Measurements from ENCODE around the gene PITPNC1. TPM values are rescaled to one million over a fixed set of nuclear protein-coding genes. Genes with fewer than 3 reads are reported as not detected.

Gene PITPNC1
- total RNA-seq, 1 experiment from 2014 or later, result 35.5 TPM

DNA sequence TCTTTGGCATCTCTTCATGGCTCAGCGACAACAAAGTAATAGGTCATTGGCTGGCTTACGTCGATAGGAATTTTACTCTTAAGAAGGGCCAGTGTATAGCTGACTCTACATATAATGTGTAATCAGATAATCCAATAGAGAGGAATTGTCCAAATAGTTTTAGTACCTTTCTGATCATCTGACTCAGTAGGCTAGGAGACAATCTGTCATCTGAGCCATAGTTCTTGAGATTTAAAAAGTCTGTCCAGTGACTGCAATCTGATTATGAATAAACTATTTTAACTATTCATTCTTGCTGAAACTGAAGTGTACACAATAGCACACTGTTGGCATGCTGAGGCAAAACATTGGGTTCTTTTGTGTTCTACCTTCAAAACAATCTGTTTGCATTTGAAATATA lies 319.3 kb downstream of the PITPNC1 start:
- TF ChIP-seq, protein P1, sequence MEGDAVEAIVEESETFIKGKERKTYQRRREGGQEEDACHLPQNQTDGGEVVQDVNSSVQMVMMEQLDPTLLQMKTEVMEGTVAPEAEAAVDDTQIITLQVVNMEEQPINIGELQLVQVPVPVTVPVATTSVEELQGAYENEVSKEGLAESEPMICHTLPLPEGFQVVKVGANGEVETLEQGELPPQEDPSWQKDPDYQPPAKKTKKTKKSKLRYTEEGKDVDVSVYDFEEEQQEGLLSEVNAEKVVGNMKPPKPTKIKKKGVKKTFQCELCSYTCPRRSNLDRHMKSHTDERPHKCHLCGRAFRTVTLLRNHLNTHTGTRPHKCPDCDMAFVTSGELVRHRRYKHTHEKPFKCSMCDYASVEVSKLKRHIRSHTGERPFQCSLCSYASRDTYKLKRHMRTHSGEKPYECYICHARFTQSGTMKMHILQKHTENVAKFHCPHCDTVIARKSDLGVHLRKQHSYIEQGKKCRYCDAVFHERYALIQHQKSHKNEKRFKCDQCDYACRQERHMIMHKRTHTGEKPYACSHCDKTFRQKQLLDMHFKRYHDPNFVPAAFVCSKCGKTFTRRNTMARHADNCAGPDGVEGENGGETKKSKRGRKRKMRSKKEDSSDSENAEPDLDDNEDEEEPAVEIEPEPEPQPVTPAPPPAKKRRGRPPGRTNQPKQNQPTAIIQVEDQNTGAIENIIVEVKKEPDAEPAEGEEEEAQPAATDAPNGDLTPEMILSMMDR (conservative IDR thresholded peaks at IDR 0.05; ENCODE audit: low read depth, low read length), result no peak
- TF ChIP-seq EZH2 (IDR thresholded peaks at IDR 0.05; ENCODE audit: borderline replicate concordance, low read depth, low read length, poor library complexity, severe bottlenecking), result no peak
- H3K27me3 ChIP-seq (replicated peaks; ENCODE audit: insufficient read depth, low read depth, low read length, poor library complexity), result no peaks in the 10 kb centered on the region
- no peaks in the 10 kb centered on the region for H3K36me3 ChIP-seq (ENCODE audit: insufficient read depth, low read length, poor library complexity, severe bottlenecking)
- no TSS peak for BruUV-seq (replicated peaks)
- ChIA-PET POLR2A (ENCODE audit: low non-redundant PET) (no interaction called here), CTCF (no interaction called here)
- DNase-seq (ENCODE audit: low spot score), result no peak
- peaks cover 5% of the 10 kb centered on the region for H3K4me1 ChIP-seq (ENCODE audit: insufficient read depth, low read length, poor library complexity, severe bottlenecking)
- no peaks in the 10 kb centered on the region for H3K9me3 ChIP-seq (ENCODE audit: low read depth, low read length, poor library complexity, severe bottlenecking)
- H3K27ac ChIP-seq (ENCODE audit: low read depth, low read length, poor library complexity, severe bottlenecking), result no peak overlapping the region
- H3K4me3 ChIP-seq (ENCODE audit: low read depth, low read length, poor library complexity, severe bottlenecking), result no peak overlapping the region
- intact Hi-C loops (cut with micrococcal nuclease; ENCODE audit: unreplicated experiment), result no loop called here

DNA sequence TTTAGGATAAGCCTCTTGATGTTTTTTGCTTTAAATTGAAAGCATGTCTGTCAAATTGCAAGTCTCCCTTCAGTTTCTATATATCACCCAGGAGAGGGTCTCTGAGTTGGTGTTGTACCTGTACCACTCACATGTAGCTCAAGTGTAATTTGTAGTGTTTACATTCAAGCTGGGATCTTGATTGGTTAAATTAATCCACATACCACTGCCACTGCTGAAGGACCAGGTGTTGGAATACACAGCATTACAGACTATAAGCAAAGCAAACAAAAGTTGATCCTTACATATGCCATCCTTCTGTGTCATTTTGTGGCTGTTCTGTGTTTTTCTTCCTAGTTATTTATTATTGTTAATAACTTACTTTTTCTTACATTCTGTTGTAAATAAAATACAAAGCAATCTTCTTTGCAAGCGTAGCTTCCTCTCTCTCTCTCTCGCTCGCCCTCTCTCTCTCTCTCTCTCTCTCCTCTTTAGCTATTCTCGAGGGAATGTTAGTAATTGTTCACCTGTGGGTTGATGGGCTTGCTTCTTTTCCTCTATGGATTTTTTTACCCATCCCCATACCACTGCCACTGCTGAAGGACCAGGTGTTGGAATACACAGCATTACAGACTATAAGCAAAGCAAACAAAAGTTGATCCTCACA lies 319.9 kb downstream of the PITPNC1 start:
- ChIA-PET POLR2A (ENCODE audit: low non-redundant PET) (no interaction called here), CTCF (no interaction called here)
- intact Hi-C loops (cut with micrococcal nuclease; ENCODE audit: unreplicated experiment), result no loop called here
- TF ChIP-seq, protein P1 (conservative IDR thresholded peaks at IDR 0.05; ENCODE audit: low read depth, low read length), result no peak
- no peak for TF ChIP-seq EZH2 (IDR thresholded peaks at IDR 0.05; ENCODE audit: borderline replicate concordance, low read depth, low read length, poor library complexity, severe bottlenecking)
- Histone ChIP-seq H3K4me1 (ENCODE audit: insufficient read depth, low read length, poor library complexity, severe bottlenecking) (peaks cover 5% of the 10 kb centered on the region), H3K4me3 (ENCODE audit: low read depth, low read length, poor library complexity, severe bottlenecking) (no peak overlapping the region), H3K27ac (ENCODE audit: low read depth, low read length, poor library complexity, severe bottlenecking) (no peak overlapping the region), H3K36me3 (ENCODE audit: insufficient read depth, low read length, poor library complexity, severe bottlenecking) (no peaks in the 10 kb centered on the region), H3K27me3 (replicated peaks; ENCODE audit: insufficient read depth, low read depth, low read length, poor library complexity) (no peaks in the 10 kb centered on the region), H3K9me3 (ENCODE audit: low read depth, low read length, poor library complexity, severe bottlenecking) (no peaks in the 10 kb centered on the region)
- DNase-seq (ENCODE audit: low spot score), result no peak
- no TSS peak for BruUV-seq (replicated peaks)

DNA sequence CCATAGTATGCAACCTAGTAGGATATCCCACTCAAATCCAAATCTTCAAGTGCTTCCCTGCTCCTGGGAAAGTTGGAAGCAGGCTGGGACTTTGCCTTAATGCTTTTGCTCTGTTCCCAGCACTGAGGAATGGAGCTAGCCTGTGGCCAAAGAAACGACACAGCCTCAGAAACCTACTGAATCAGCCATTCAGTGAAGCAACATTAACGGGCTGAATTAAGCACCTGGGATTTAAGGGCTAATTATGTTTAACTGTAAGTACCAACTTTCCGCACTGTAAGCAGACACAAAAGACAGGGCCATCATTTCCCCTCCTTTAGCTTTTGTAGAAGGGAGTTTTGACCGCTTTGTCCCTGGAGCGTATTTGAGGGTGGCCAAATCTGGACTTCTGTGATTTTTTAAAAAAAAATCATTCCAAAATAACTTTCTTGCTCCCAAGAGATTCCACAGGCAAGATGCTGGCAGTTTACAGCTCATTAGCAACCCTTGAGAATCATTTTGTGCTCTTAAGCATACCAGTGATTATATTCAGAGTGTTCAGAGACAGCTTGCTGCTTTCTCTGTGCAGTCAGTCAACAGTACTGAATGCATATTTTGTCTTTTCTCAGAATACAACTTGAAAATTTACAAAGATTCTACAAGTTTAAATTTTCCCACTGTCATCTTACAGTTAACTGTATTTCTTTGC lies 323.1 kb downstream of the PITPNC1 start:
- Histone ChIP-seq H3K27ac (ENCODE audit: low read depth, low read length, poor library complexity, severe bottlenecking) (no peak overlapping the region), H3K4me1 (ENCODE audit: insufficient read depth, low read length, poor library complexity, severe bottlenecking) (peaks cover 5% of the 10 kb centered on the region), H3K36me3 (ENCODE audit: insufficient read depth, low read length, poor library complexity, severe bottlenecking) (no peaks in the 10 kb centered on the region), H3K4me3 (ENCODE audit: low read depth, low read length, poor library complexity, severe bottlenecking) (no peak overlapping the region), H3K9me3 (ENCODE audit: low read depth, low read length, poor library complexity, severe bottlenecking) (no peaks in the 10 kb centered on the region), H3K27me3 (replicated peaks; ENCODE audit: insufficient read depth, low read depth, low read length, poor library complexity) (no peaks in the 10 kb centered on the region)
- no TSS peak for BruUV-seq (replicated peaks)
- TF ChIP-seq EZH2 (IDR thresholded peaks at IDR 0.05; ENCODE audit: borderline replicate concordance, low read depth, low read length, poor library complexity, severe bottlenecking), result no peak
- TF ChIP-seq, protein P1 (conservative IDR thresholded peaks at IDR 0.05; ENCODE audit: low read depth, low read length), result no peak
- no peak for DNase-seq (ENCODE audit: low spot score)
- intact Hi-C loops (cut with micrococcal nuclease; ENCODE audit: unreplicated experiment), result no loop called here
- CTCF ChIA-PET, result no interaction called here
- POLR2A ChIA-PET (ENCODE audit: low non-redundant PET), result interaction anchor here (0.7 kb wide), 2 partner anchors 347 to 1345 kb away, joined by 3 read pairs; no protein-coding TSS in a partner anchor

Measured in A673 (cell line).